ENCODE results near the gene BCAS3.

BCAS3 gene

GRCh38 chr17:61402978-61403800 is 725.5 kb downstream of the BCAS3 start:
- Histone ChIP-seq H3K4me3 (ENCODE audit: low read length) (no peak overlapping the region), H3K4me2 (ENCODE audit: low read length) (no peak overlapping the region), H3K9me3 (ENCODE audit: insufficient read depth, low read length) (no peaks in the 10 kb centered on the region), H2AFZ (ENCODE audit: low read depth, low read length) (no peak overlapping the region), H3K27me3 (ENCODE audit: low read depth, low read length) (no peaks in the 10 kb centered on the region), H3K9ac (ENCODE audit: low read length) (no peak overlapping the region), H4K20me1 (ENCODE audit: insufficient read depth, low read length) (no peaks in the 10 kb centered on the region), H3K27ac (ENCODE audit: low read length) (no peak overlapping the region), H3K4me1 (ENCODE audit: low read length) (no peaks in the 10 kb centered on the region), H3K36me3 (replicated peaks; ENCODE audit: low read depth, low read length) (no peaks in the 10 kb centered on the region), H3K79me2 (ENCODE audit: low read length) (no peaks in the 10 kb centered on the region)
- TF ChIP-seq CTCF (IDR thresholded peaks at IDR 0.05; ENCODE audit: low read depth, low read length) (no peak), EZH2phosphoT487 (IDR thresholded peaks at IDR 0.05; ENCODE audit: low read depth) (no peak)

- no peak overlapping the region for H3K4me3 ChIP-seq (ENCODE audit: low read length)
- H3K9me3 ChIP-seq (ENCODE audit: insufficient read depth, low read length), result no peaks in the 10 kb centered on the region
- H3K27me3 ChIP-seq (ENCODE audit: low read depth, low read length), result no peaks in the 10 kb centered on the region
- H4K20me1 ChIP-seq (ENCODE audit: insufficient read depth, low read length), result no peaks in the 10 kb centered on the region
- H3K9ac ChIP-seq (ENCODE audit: low read length), result no peak overlapping the region
- no peak overlapping the region for H3K27ac ChIP-seq (ENCODE audit: low read length)
- no peaks in the 10 kb centered on the region for H3K79me2 ChIP-seq (ENCODE audit: low read length)
- no peaks in the 10 kb centered on the region for H3K36me3 ChIP-seq (replicated peaks; ENCODE audit: low read depth, low read length)
- H3K4me1 ChIP-seq (ENCODE audit: low read length), result no peaks in the 10 kb centered on the region
- TF ChIP-seq CTCF (IDR thresholded peaks at IDR 0.05; ENCODE audit: low read depth, low read length) (no peak), EZH2phosphoT487 (IDR thresholded peaks at IDR 0.05; ENCODE audit: low read depth) (no peak)
- no peak overlapping the region for H2AFZ ChIP-seq (ENCODE audit: low read depth, low read length)
- no peak overlapping the region for H3K4me2 ChIP-seq (ENCODE audit: low read length)
Measured at GRCh38 chr17:61403801-61404662, 726.4 kb downstream of the BCAS3 start.

GRCh38 chr17:61404663-61404912 is 726.9 kb downstream of the BCAS3 start:
- Histone ChIP-seq H3K27me3 (ENCODE audit: low read depth, low read length) (no peaks in the 10 kb centered on the region), H3K4me1 (ENCODE audit: low read length) (no peaks in the 10 kb centered on the region), H3K4me3 (ENCODE audit: low read length) (no peak overlapping the region), H3K36me3 (replicated peaks; ENCODE audit: low read depth, low read length) (no peaks in the 10 kb centered on the region), H3K9ac (ENCODE audit: low read length) (no peak overlapping the region), H3K4me2 (ENCODE audit: low read length) (no peak overlapping the region), H3K27ac (ENCODE audit: low read length) (no peak overlapping the region), H3K79me2 (ENCODE audit: low read length) (no peaks in the 10 kb centered on the region), H4K20me1 (ENCODE audit: insufficient read depth, low read length) (no peaks in the 10 kb centered on the region), H2AFZ (ENCODE audit: low read depth, low read length) (no peak overlapping the region), H3K9me3 (ENCODE audit: insufficient read depth, low read length) (no peaks in the 10 kb centered on the region)
- TF ChIP-seq EZH2phosphoT487 (IDR thresholded peaks at IDR 0.05; ENCODE audit: low read depth), result no peak
- no peak for TF ChIP-seq CTCF (IDR thresholded peaks at IDR 0.05; ENCODE audit: low read depth, low read length)

- H2AFZ ChIP-seq (ENCODE audit: low read depth, low read length), result no peak overlapping the region
- H3K79me2 ChIP-seq (ENCODE audit: low read length), result no peaks in the 10 kb centered on the region
- H3K4me1 ChIP-seq (ENCODE audit: low read length), result no peaks in the 10 kb centered on the region
- H3K9ac ChIP-seq (ENCODE audit: low read length), result no peak overlapping the region
- no peak overlapping the region for H3K4me2 ChIP-seq (ENCODE audit: low read length)
- H3K9me3 ChIP-seq (ENCODE audit: insufficient read depth, low read length), result no peaks in the 10 kb centered on the region
- no peak overlapping the region for H3K4me3 ChIP-seq (ENCODE audit: low read length)
- no peaks in the 10 kb centered on the region for H3K36me3 ChIP-seq (replicated peaks; ENCODE audit: low read depth, low read length)
- H3K27ac ChIP-seq (ENCODE audit: low read length), result no peak overlapping the region
- no peaks in the 10 kb centered on the region for H4K20me1 ChIP-seq (ENCODE audit: insufficient read depth, low read length)
- H3K27me3 ChIP-seq (ENCODE audit: low read depth, low read length), result no peaks in the 10 kb centered on the region
- TF ChIP-seq CTCF (IDR thresholded peaks at IDR 0.05; ENCODE audit: low read depth, low read length), result no peak
- no peak for TF ChIP-seq EZH2phosphoT487 (IDR thresholded peaks at IDR 0.05; ENCODE audit: low read depth)
Measured at GRCh38 chr17:61404913-61405685, 727.4 kb downstream of the BCAS3 start.

Data from OCI-LY3 (cell line).